ENCODE data around the gene ADCY2. TPM values are rescaled to one million over a fixed set of nuclear protein-coding genes. Genes with fewer than 3 reads are reported as not detected.

Gene ADCY2
- total RNA-seq, 1 experiment from 2014 or later = not detected

GRCh38 chr5:7793895-7794294, 398.0 kb downstream of the ADCY2 start:
- Mint-ChIP-seq H3K27me3 (ENCODE audit: insufficient read depth, unreplicated experiment) (peaks cover 61% of the 10 kb centered on the region), H3K27ac (ENCODE audit: low read depth, unreplicated experiment) (no peak overlapping the region), H3K36me3 (ENCODE audit: insufficient read depth, unreplicated experiment) (peaks cover 6% of the 10 kb centered on the region), H3K9me3 (ENCODE audit: unreplicated experiment) (no peaks in the 10 kb centered on the region), H3K4me3 (ENCODE audit: unreplicated experiment) (no peak overlapping the region), H3K4me1 (ENCODE audit: insufficient read depth, unreplicated experiment) (no peaks in the 10 kb centered on the region)
- BruUV-seq (replicated peaks) = no TSS peak
- DNase-seq (ENCODE audit: unreplicated experiment) = no peak
- ChIA-PET POLR2A (no interaction called here), CTCF (interaction anchor here (1.2 to 1.3 kb wide), 2 partner anchors 22 to 39 kb away, joined by 5 to 7 read pairs; no protein-coding TSS in a partner anchor)
- no peak for TF ChIP-seq CTCF (IDR thresholded peaks at IDR 0.05; ENCODE audit: unreplicated experiment)
- intact Hi-C loops (cut with micrococcal nuclease) = no loop called here

GRCh38 chr5:7794311-7794710, 398.4 kb downstream of the ADCY2 start:
- BruUV-seq (replicated peaks) = no TSS peak
- no peak overlapping the region for H3K27ac Mint-ChIP-seq (ENCODE audit: low read depth, unreplicated experiment)
- CTCF ChIA-PET = interaction anchor here (1.2 kb wide), 1 partner anchor 22 kb away, joined by 5 read pairs; no protein-coding TSS in a partner anchor
- no peak for DNase-seq (ENCODE audit: unreplicated experiment)
- no peaks in the 10 kb centered on the region for H3K4me1 Mint-ChIP-seq (ENCODE audit: insufficient read depth, unreplicated experiment)
- H3K9me3 Mint-ChIP-seq (ENCODE audit: unreplicated experiment) = no peaks in the 10 kb centered on the region
- intact Hi-C loops (cut with micrococcal nuclease) = no loop called here
- peaks cover 61% of the 10 kb centered on the region for H3K27me3 Mint-ChIP-seq (ENCODE audit: insufficient read depth, unreplicated experiment)
- H3K4me3 Mint-ChIP-seq (ENCODE audit: unreplicated experiment) = no peak overlapping the region
- POLR2A ChIA-PET = no interaction called here
- peaks cover 6% of the 10 kb centered on the region for H3K36me3 Mint-ChIP-seq (ENCODE audit: insufficient read depth, unreplicated experiment)
- no peak for TF ChIP-seq CTCF (IDR thresholded peaks at IDR 0.05; ENCODE audit: unreplicated experiment)

GRCh38 chr5:7794823-7795222, 398.9 kb downstream of the ADCY2 start:
- POLR2A ChIA-PET = no interaction called here
- Mint-ChIP-seq H3K27me3 (ENCODE audit: insufficient read depth, unreplicated experiment) (peaks cover 57% of the 10 kb centered on the region), H3K9me3 (ENCODE audit: unreplicated experiment) (no peaks in the 10 kb centered on the region), H3K4me3 (ENCODE audit: unreplicated experiment) (no peak overlapping the region), H3K27ac (ENCODE audit: low read depth, unreplicated experiment) (no peak overlapping the region), H3K36me3 (ENCODE audit: insufficient read depth, unreplicated experiment) (peaks cover 6% of the 10 kb centered on the region), H3K4me1 (ENCODE audit: insufficient read depth, unreplicated experiment) (no peaks in the 10 kb centered on the region)
- no peak for DNase-seq (ENCODE audit: unreplicated experiment)
- BruUV-seq (replicated peaks) = no TSS peak
- CTCF ChIA-PET = no interaction called here
- intact Hi-C loops (cut with micrococcal nuclease) = no loop called here
- TF ChIP-seq CTCF (IDR thresholded peaks at IDR 0.05; ENCODE audit: unreplicated experiment) = no peak

GRCh38 chr5:7795306-7795705, 399.4 kb downstream of the ADCY2 start:
- Mint-ChIP-seq H3K4me3 (ENCODE audit: unreplicated experiment) (no peak overlapping the region), H3K27ac (ENCODE audit: low read depth, unreplicated experiment) (no peak overlapping the region), H3K36me3 (ENCODE audit: insufficient read depth, unreplicated experiment) (peaks cover 6% of the 10 kb centered on the region), H3K27me3 (ENCODE audit: insufficient read depth, unreplicated experiment) (peaks cover 52% of the 10 kb centered on the region), H3K4me1 (ENCODE audit: insufficient read depth, unreplicated experiment) (no peaks in the 10 kb centered on the region), H3K9me3 (ENCODE audit: unreplicated experiment) (no peaks in the 10 kb centered on the region)
- POLR2A ChIA-PET = no interaction called here
- BruUV-seq (replicated peaks) = no TSS peak
- no peak for DNase-seq (ENCODE audit: unreplicated experiment)
- no peak for TF ChIP-seq CTCF (IDR thresholded peaks at IDR 0.05; ENCODE audit: unreplicated experiment)
- CTCF ChIA-PET = no interaction called here
- intact Hi-C loops (cut with micrococcal nuclease) = no loop called here

All from MCF 10A (cell line).